ENCODE measurements around the gene USP25.

Gene USP25

GRCh38 chr21:15719976-15720375 is 9.8 kb upstream of the USP25 start:
- H3K36me3 ChIP-seq (ENCODE audit: control insufficient read depth in 2 of 2, insufficient read depth in 1 of 2, low read length in 2 of 2), result no peaks in the 10 kb centered on the region
- ChIA-PET CTCF (no interaction called here), POLR2A (no interaction called here)
- no peaks in the 10 kb centered on the region for H3K9me3 ChIP-seq (ENCODE audit: control insufficient read depth, insufficient read depth, low read depth, low read length)
- no peak overlapping the region for H3K27ac ChIP-seq (ENCODE audit: extremely low read depth, low read depth, low read length)
- TF ChIP-seq, protein P1, sequence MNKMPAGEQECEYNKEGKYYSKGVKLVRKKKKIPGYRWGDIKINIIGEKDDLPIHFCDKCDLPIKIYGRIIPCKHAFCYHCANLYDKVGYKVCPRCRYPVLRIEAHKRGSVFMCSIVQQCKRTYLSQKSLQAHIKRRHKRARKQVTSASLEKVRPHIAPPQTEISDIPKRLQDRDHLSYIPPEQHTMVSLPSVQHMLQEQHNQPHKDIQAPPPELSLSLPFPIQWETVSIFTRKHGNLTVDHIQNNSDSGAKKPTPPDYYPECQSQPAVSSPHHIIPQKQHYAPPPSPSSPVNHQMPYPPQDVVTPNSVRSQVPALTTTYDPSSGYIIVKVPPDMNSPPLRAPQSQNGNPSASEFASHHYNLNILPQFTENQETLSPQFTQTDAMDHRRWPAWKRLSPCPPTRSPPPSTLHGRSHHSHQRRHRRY (tag by site-specific recombination; IDR thresholded peaks at IDR 0.05), result no peak
- no peak for TF ChIP-seq ZNF837 (tag by site-specific recombination; IDR thresholded peaks at IDR 0.05)
- TF ChIP-seq, protein P2, sequence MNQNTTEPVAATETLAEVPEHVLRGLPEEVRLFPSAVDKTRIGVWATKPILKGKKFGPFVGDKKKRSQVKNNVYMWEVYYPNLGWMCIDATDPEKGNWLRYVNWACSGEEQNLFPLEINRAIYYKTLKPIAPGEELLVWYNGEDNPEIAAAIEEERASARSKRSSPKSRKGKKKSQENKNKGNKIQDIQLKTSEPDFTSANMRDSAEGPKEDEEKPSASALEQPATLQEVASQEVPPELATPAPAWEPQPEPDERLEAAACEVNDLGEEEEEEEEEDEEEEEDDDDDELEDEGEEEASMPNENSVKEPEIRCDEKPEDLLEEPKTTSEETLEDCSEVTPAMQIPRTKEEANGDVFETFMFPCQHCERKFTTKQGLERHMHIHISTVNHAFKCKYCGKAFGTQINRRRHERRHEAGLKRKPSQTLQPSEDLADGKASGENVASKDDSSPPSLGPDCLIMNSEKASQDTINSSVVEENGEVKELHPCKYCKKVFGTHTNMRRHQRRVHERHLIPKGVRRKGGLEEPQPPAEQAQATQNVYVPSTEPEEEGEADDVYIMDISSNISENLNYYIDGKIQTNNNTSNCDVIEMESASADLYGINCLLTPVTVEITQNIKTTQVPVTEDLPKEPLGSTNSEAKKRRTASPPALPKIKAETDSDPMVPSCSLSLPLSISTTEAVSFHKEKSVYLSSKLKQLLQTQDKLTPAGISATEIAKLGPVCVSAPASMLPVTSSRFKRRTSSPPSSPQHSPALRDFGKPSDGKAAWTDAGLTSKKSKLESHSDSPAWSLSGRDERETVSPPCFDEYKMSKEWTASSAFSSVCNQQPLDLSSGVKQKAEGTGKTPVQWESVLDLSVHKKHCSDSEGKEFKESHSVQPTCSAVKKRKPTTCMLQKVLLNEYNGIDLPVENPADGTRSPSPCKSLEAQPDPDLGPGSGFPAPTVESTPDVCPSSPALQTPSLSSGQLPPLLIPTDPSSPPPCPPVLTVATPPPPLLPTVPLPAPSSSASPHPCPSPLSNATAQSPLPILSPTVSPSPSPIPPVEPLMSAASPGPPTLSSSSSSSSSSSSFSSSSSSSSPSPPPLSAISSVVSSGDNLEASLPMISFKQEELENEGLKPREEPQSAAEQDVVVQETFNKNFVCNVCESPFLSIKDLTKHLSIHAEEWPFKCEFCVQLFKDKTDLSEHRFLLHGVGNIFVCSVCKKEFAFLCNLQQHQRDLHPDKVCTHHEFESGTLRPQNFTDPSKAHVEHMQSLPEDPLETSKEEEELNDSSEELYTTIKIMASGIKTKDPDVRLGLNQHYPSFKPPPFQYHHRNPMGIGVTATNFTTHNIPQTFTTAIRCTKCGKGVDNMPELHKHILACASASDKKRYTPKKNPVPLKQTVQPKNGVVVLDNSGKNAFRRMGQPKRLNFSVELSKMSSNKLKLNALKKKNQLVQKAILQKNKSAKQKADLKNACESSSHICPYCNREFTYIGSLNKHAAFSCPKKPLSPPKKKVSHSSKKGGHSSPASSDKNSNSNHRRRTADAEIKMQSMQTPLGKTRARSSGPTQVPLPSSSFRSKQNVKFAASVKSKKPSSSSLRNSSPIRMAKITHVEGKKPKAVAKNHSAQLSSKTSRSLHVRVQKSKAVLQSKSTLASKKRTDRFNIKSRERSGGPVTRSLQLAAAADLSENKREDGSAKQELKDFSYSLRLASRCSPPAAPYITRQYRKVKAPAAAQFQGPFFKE (tag by site-specific recombination; IDR thresholded peaks at IDR 0.05; ENCODE audit: borderline replicate concordance), result no peak
- no peak for TF ChIP-seq ZNF23 (tag by site-specific recombination; IDR thresholded peaks at IDR 0.05; ENCODE audit: borderline replicate concordance)
- TF ChIP-seq, protein P3, sequence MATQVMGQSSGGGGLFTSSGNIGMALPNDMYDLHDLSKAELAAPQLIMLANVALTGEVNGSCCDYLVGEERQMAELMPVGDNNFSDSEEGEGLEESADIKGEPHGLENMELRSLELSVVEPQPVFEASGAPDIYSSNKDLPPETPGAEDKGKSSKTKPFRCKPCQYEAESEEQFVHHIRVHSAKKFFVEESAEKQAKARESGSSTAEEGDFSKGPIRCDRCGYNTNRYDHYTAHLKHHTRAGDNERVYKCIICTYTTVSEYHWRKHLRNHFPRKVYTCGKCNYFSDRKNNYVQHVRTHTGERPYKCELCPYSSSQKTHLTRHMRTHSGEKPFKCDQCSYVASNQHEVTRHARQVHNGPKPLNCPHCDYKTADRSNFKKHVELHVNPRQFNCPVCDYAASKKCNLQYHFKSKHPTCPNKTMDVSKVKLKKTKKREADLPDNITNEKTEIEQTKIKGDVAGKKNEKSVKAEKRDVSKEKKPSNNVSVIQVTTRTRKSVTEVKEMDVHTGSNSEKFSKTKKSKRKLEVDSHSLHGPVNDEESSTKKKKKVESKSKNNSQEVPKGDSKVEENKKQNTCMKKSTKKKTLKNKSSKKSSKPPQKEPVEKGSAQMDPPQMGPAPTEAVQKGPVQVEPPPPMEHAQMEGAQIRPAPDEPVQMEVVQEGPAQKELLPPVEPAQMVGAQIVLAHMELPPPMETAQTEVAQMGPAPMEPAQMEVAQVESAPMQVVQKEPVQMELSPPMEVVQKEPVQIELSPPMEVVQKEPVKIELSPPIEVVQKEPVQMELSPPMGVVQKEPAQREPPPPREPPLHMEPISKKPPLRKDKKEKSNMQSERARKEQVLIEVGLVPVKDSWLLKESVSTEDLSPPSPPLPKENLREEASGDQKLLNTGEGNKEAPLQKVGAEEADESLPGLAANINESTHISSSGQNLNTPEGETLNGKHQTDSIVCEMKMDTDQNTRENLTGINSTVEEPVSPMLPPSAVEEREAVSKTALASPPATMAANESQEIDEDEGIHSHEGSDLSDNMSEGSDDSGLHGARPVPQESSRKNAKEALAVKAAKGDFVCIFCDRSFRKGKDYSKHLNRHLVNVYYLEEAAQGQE (tag by site-specific recombination; IDR thresholded peaks at IDR 0.05), result no peak
- no peak for TF ChIP-seq ZNF843 (tag by site-specific recombination; IDR thresholded peaks at IDR 0.05)
- no peak for TF ChIP-seq ZNF157 (tag by site-specific recombination; IDR thresholded peaks at IDR 0.05)
- no peak for TF ChIP-seq ZNF792 (tag by site-specific recombination; IDR thresholded peaks at IDR 0.05)
- no peak for TF ChIP-seq ZFP69B (tag by site-specific recombination; IDR thresholded peaks at IDR 0.05)
- no peak for TF ChIP-seq SCRT2 (tag by site-specific recombination; IDR thresholded peaks at IDR 0.05)
- TF ChIP-seq ZNF830 (tag by site-specific recombination; IDR thresholded peaks at IDR 0.05; ENCODE audit: low read depth), result no peak
- no peak for TF ChIP-seq ZNF19 (tag by site-specific recombination; IDR thresholded peaks at IDR 0.05; ENCODE audit: low read depth)
- no peak for TF ChIP-seq ZNF398 (tag by site-specific recombination; IDR thresholded peaks at IDR 0.05)
- TF ChIP-seq SALL2 (tag by site-specific recombination; IDR thresholded peaks at IDR 0.05; ENCODE audit: borderline replicate concordance), result no peak
- no peak for TF ChIP-seq ZNF529 (tag by site-specific recombination; IDR thresholded peaks at IDR 0.05; ENCODE audit: insufficient replicate concordance)
- TF ChIP-seq HIC1 (tag by site-specific recombination; IDR thresholded peaks at IDR 0.05), result no peak
- no peak for TF ChIP-seq ZBTB10 (tag by site-specific recombination; IDR thresholded peaks at IDR 0.05)
- no peak for TF ChIP-seq ZNF138 (tag by site-specific recombination; IDR thresholded peaks at IDR 0.05; ENCODE audit: borderline replicate concordance)
- TF ChIP-seq, protein P4, sequence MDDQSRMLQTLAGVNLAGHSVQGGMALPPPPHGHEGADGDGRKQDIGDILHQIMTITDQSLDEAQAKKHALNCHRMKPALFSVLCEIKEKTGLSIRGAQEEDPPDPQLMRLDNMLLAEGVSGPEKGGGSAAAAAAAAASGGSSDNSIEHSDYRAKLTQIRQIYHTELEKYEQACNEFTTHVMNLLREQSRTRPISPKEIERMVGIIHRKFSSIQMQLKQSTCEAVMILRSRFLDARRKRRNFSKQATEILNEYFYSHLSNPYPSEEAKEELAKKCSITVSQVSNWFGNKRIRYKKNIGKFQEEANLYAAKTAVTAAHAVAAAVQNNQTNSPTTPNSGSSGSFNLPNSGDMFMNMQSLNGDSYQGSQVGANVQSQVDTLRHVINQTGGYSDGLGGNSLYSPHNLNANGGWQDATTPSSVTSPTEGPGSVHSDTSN (CRISPR knock-in tag; IDR thresholded peaks at IDR 0.05), result no peak
- no peak overlapping the region for H3K4me3 ChIP-seq (ENCODE audit: low read depth, low read length)
- H3K4me1 ChIP-seq (ENCODE audit: control insufficient read depth, insufficient read depth, low read length), result no peaks in the 10 kb centered on the region

All from HEK293 (cell line).